ENCODE data around the gene RPL36A.

RPL36A gene

GRCh38 chrX:101390664-101391525, at the start of gene RPL36A:
Gene RPL36A, plus strand, starts transcription at chrX:101391011. Its CDS starts 33 bp downstream, at chrX:101391044.
- H3K4me3 ChIP-seq (ENCODE audit: low read depth, low read length): peak within 1 kb of the TSS; percentile 88
- TF ChIP-seq CTCF (IDR thresholded peaks at IDR 0.05; ENCODE audit: insufficient read depth, low read depth, low read length, missing control alignments): peak; percentile 73
- DNase-seq (ENCODE audit: low read depth): peak; percentile 95

GRCh38 chrX:101347859-101348451, 42.9 kb upstream of the RPL36A start:
- peak overlapping the region; percentile 86 for H3K4me3 ChIP-seq (ENCODE audit: low read depth, low read length)
- no peak for DNase-seq (ENCODE audit: low read depth)
- no peak for TF ChIP-seq CTCF (IDR thresholded peaks at IDR 0.05; ENCODE audit: insufficient read depth, low read depth, low read length, missing control alignments)

- H3K4me3 ChIP-seq (ENCODE audit: low read depth, low read length): peak within 1 kb of the TSS; percentile 86
- DNase-seq (ENCODE audit: low read depth): peak; percentile 86
- no peak for TF ChIP-seq CTCF (IDR thresholded peaks at IDR 0.05; ENCODE audit: insufficient read depth, low read depth, low read length, missing control alignments)
These were observed 42.2 kb upstream of the RPL36A start, which contains the start of gene TIMM8A for GRCh38 chrX:101348452-101349192. Gene TIMM8A, minus strand, starts transcription at chrX:101348742. Its CDS starts 78 bp downstream, at chrX:101348664.

GRCh38 chrX:101349193-101349562, 41.6 kb upstream of the RPL36A start:
- no peak for DNase-seq (ENCODE audit: low read depth)
- H3K4me3 ChIP-seq (ENCODE audit: low read depth, low read length): peak overlapping the region; percentile 86
- no peak for TF ChIP-seq CTCF (IDR thresholded peaks at IDR 0.05; ENCODE audit: insufficient read depth, low read depth, low read length, missing control alignments)

- DNase-seq (ENCODE audit: low read depth): peak; percentile 13
- TF ChIP-seq CTCF (IDR thresholded peaks at IDR 0.05; ENCODE audit: insufficient read depth, low read depth, low read length, missing control alignments): peak; percentile 15
- no peak overlapping the region for H3K4me3 ChIP-seq (ENCODE audit: low read depth, low read length)
These were observed 33.5 kb upstream of the RPL36A start for GRCh38 chrX:101357166-101357795.

- TF ChIP-seq CTCF (IDR thresholded peaks at IDR 0.05; ENCODE audit: insufficient read depth, low read depth, low read length, missing control alignments): no peak
- H3K4me3 ChIP-seq (ENCODE audit: low read depth, low read length): no peak overlapping the region
- no peak for DNase-seq (ENCODE audit: low read depth)
These were observed 30.8 kb upstream of the RPL36A start for GRCh38 chrX:101359966-101360365.
